Thoracic aorta (tissue), 2 donors: ENCODE results near the gene KLF14. TPM values are rescaled to one million over a fixed set of nuclear protein-coding genes. Genes with fewer than 3 reads are reported as not detected.

Source experiments
- ATAC-seq: fragments of 150-250 bp; one replicate; pipeline ENCODE4 v1.8.0; 2017; ENCODE audit warnings: low read depth; ENCODE audit not compliant: insufficient number of reproducible peaks, low FRiP score
- DNase-seq: peaks from one replicate; pipeline ENCODE4 v3.0.0-alpha.2; 2020; ENCODE audit warnings: low spot score
- H3K27ac ChIP-seq, 2 donors: fragments of 200-600 bp; sonication (generic); 1 replicate in 1 of 2; 2 replicates in 1 of 2; pipeline ENCODE4 v1.5.1; 2016; ENCODE audit warnings: mild to moderate bottlenecking in 2 of 2, moderate library complexity in 2 of 2
- H3K27me3 ChIP-seq: fragments of 200-600 bp; sonication (generic); replicated peaks from 2 replicates; pipeline ENCODE4 v1.6.0; 2016; ENCODE audit warnings: mild to moderate bottlenecking; ENCODE audit not compliant: insufficient read depth
- H3K36me3 ChIP-seq: fragments of 200-600 bp; sonication (generic); one replicate; pipeline ENCODE4 v1.5.1; 2016
- H3K4me1 ChIP-seq, 2 donors: fragments of 200-600 bp; sonication (generic); 1 replicate in 1 of 2; 2 replicates in 1 of 2; pipeline versions ENCODE4 v1.5.1 to v1.6.0; 2016; ENCODE audit warnings: low read depth in 2 of 2, mild to moderate bottlenecking in 1 of 2; ENCODE audit not compliant: control insufficient read depth in 1 of 2
- H3K4me3 ChIP-seq: fragments of 200-600 bp; sonication (generic); 2 replicates; pipeline ENCODE4 v1.5.1; 2016; ENCODE audit warnings: mild to moderate bottlenecking
- H3K9me3 ChIP-seq: fragments of 200-600 bp; sonication (generic); 2 replicates; pipeline ENCODE4 v1.5.1; 2016
- CTCF ChIP-seq: fragments of 200-600 bp; sonication (generic); IDR thresholded peaks from one replicate; pipeline ENCODE4 v1.5.1; 2019; ENCODE audit warnings: antibody characterized with exemption
- total RNA-seq, 2 donors: library from RNA; depleted of rRNA; stranded (reverse); fragments of >200 nt; gene quantifications; one replicate each; pipeline versions ENCODE4 v1.1.0 to v1.2.3, GENCODE V29; 2016

Gene KLF14
- total RNA-seq, 2 donors from 2014 or later: not detected

- DNase-seq: no peak
- Histone ChIP-seq H3K27me3 (peaks cover 10% of the 10 kb centered on the region), H3K27ac (no peak overlapping the region)
Measured at GRCh38 chr7:130732980-130733930, 752 bp downstream of the KLF14 start.

GRCh38 chr7:130723784-130724183 is 10.2 kb downstream of the KLF14 start:
- DNase-seq (no peak), ATAC-seq (no peak)
- H3K4me3 ChIP-seq: no peak overlapping the region
- H3K27me3 ChIP-seq: no peaks in the 10 kb centered on the region
- no peak for TF ChIP-seq CTCF
- no peak overlapping the region for H3K27ac ChIP-seq
- no peaks in the 10 kb centered on the region for H3K9me3 ChIP-seq
- H3K4me1 ChIP-seq: no peaks in the 10 kb centered on the region
- H3K36me3 ChIP-seq: no peaks in the 10 kb centered on the region

More at GRCh38 chr7:130732980-130733930, 752 bp downstream of the KLF14 start:
- no peak for TF ChIP-seq CTCF
- ATAC-seq: no peak
- H3K9me3 ChIP-seq: peaks cover 30% of the 10 kb centered on the region
- H3K4me3 ChIP-seq: peak overlapping the region; percentile 66
- no peaks in the 10 kb centered on the region for H3K4me1 ChIP-seq
- no peaks in the 10 kb centered on the region for H3K36me3 ChIP-seq

- peak; percentile 45 for TF ChIP-seq CTCF
- DNase-seq: no peak
- Histone ChIP-seq H3K36me3 (no peaks in the 10 kb centered on the region), H3K27ac (no peak overlapping the region), H3K9me3 (no peaks in the 10 kb centered on the region), H3K27me3 (no peaks in the 10 kb centered on the region), H3K4me1 (no peaks in the 10 kb centered on the region), H3K4me3 (no peak overlapping the region)
- ATAC-seq: no peak
Measured at GRCh38 chr7:130721486-130722277, 12.3 kb downstream of the KLF14 start.

GRCh38 chr7:130719541-130719940 is 14.5 kb downstream of the KLF14 start:
- no peak for DNase-seq
- H3K27me3 ChIP-seq: no peaks in the 10 kb centered on the region
- no peak overlapping the region for H3K27ac ChIP-seq
- no peaks in the 10 kb centered on the region for H3K9me3 ChIP-seq
- no peak for TF ChIP-seq CTCF
- H3K4me1 ChIP-seq: no peaks in the 10 kb centered on the region
- no peak overlapping the region for H3K4me3 ChIP-seq
- ATAC-seq: no peak
- no peaks in the 10 kb centered on the region for H3K36me3 ChIP-seq

GRCh38 chr7:130712416-130712815 is 21.6 kb downstream of the KLF14 start:
- TF ChIP-seq CTCF: no peak
- ATAC-seq: no peak
- DNase-seq: no peak
- H3K4me1 ChIP-seq: no peaks in the 10 kb centered on the region
- H3K36me3 ChIP-seq: no peaks in the 10 kb centered on the region
- no peaks in the 10 kb centered on the region for H3K9me3 ChIP-seq
- no peak overlapping the region for H3K27ac ChIP-seq
- H3K27me3 ChIP-seq: no peaks in the 10 kb centered on the region
- H3K4me3 ChIP-seq: no peak overlapping the region
